Heart left ventricle (tissue), 16 donors: ENCODE data around the gene LIPM. TPM values are rescaled to one million over a fixed set of nuclear protein-coding genes. Genes with fewer than 3 reads are reported as not detected.

Experiments
- ATAC-seq, 4 donors: fragments of 200-7000 bp; cut with Tn5 transposase; one replicate each; pipeline ENCODE4 v1.9.1; 2020 to 2022; ENCODE audit warnings: moderate library complexity in 4 of 4, mild to moderate bottlenecking in 3 of 4, moderate number of reproducible peaks in 1 of 4
- DNase-seq, 5 donors: peaks; one replicate each; pipeline ENCODE4 v3.0.0-alpha.2; 2020
- H3K27ac ChIP-seq, 12 donors: fragments of 200-600 bp; sonication (generic) in 4 of 12; one replicate each; pipeline versions ENCODE4 v1.5.0 to v1.8.0; 2016 to 2022; ENCODE audit warnings: mild to moderate bottlenecking in 2 of 12
- H3K27me3 ChIP-seq, 9 donors: fragments of 200-600 bp; sonication (generic) in 2 of 9; one replicate each; pipeline versions ENCODE4 v1.5.1 to v1.8.0; 2016 to 2022; ENCODE audit warnings: mild to moderate bottlenecking in 3 of 9
- H3K36me3 ChIP-seq, 9 donors: fragments of 200-600 bp; sonication (generic) in 2 of 9; one replicate each; pipeline versions ENCODE4 v1.5.0 to v1.8.0; 2018 to 2022; ENCODE audit warnings: mild to moderate bottlenecking in 2 of 9
- H3K4me1 ChIP-seq, 12 donors: fragments of 200-600 bp; sonication (generic) in 4 of 12; one replicate each; pipeline versions ENCODE4 v1.5.0 to v1.8.0; 2016 to 2022; ENCODE audit warnings: mild to moderate bottlenecking in 3 of 12
- H3K4me3 ChIP-seq, 12 donors: fragments of 200-600 bp; sonication (generic) in 4 of 12; one replicate each; pipeline versions ENCODE4 v1.5.0 to v1.8.0; 2017 to 2022; ENCODE audit warnings: mild to moderate bottlenecking in 9 of 12, moderate library complexity in 4 of 12
- H3K9me3 ChIP-seq, 12 donors: fragments of 200-600 bp; sonication (generic) in 4 of 12; one replicate each; pipeline versions ENCODE4 v1.5.0 to v1.8.0; 2016 to 2022; ENCODE audit warnings: mild to moderate bottlenecking in 1 of 12
- POLR2A ChIP-seq, 2 donors: fragments of 450-650 bp; IDR thresholded peaks; one replicate each; pipeline ENCODE4 v1.6.1; 2017; ENCODE audit warnings: antibody characterized with exemption in 2 of 2, mild to moderate bottlenecking in 2 of 2, moderate library complexity in 2 of 2
- WGBS, 4 donors: extraction: QIAGEN DNeasy Blood & Tissue Kit in 2 of 4; methylation state at CpG; one replicate each; pipeline versions ENCODE4 v1.1.5 to v1.1.7; 2013 to 2018; 5-methylcytosine and 5-hydroxymethylcytosine counted together
- intact Hi-C, 10 donors: fragments of 100-400 bp; cut with DNase I; formaldehyde crosslinking; loops; one replicate each; pipeline versions ENCODE4 v1.11.1 to v1.14.2; 2022
- polyA plus RNA-seq, 2 donors: library from polyadenylated mRNA; stranded (reverse); fragments of 200-250 nt; gene quantifications; one replicate each; pipeline ENCODE4 v1.2.3, GENCODE V29; 2013
- total RNA-seq, 9 donors: library from RNA; depleted of rRNA in 2 of 9; stranded (reverse); fragments of >200 nt in 2 of 9; fragmentation: NEBNext Ultra II Directional in 3 of 9; extraction: Animal tissue kit (Norgen Biotek cat#: 25700) in 3 of 9; gene quantifications; one replicate each; pipeline versions ENCODE4 v1.1.0 to v1.2.4, GENCODE V29; 2016 to 2023
- TF ChIP-seq, protein P1 (sequence below), 12 donors: fragments of 200-600 bp; sonication (generic) in 4 of 12; IDR thresholded peaks; one replicate each; pipeline versions ENCODE4 v1.5.0 to v1.8.0; 2018 to 2022; ENCODE audit warnings: antibody characterized with exemption in 12 of 12, mild to moderate bottlenecking in 5 of 12
- donor health status: ischemic (EF 13 %, LVEDD 7.1; RV severe dilation, severe dysfunction).
- donor health status: healthy with polysubstance abuse.
- donor health status: DM: no; HTN: yes; CAD: no.
- donor health status: DM: no; HTN: no; CAD: no.
- donor health status: ischemic (EF 25% LVEDD 6.9; RV normal size, moderate dysfunction).
- donor health status: ischemic (EF 25% LVEDD 5.7; RV mildly dilated, moderate dysfunction).
- donor health status: healthy.
- donor health status: DM: yes; HTN: yes; CAD: no.
- donor health status: ischemic (EF 35%, LVEDD 5.7; RV mildly dilated, moderate dysfunction).
- donor health status: nonischemic (EF 11% LVEDD 7.7; RV severe dilation, severe dysfunction).
- donor health status: DM: yes; HTN: yes; CAD: no.
- donor health status: PGD.
- donor health status: ischemic (EF 29% LVEDD 5.4; RV normal size, mild dysfunction).
- donor health status: nonischemic (EF 23%, LVEDD 6.1; RV moderate dilation, normal function).

The LIPM gene
- total and polyA plus RNA-seq, 11 donors, result not detected

DNA sequence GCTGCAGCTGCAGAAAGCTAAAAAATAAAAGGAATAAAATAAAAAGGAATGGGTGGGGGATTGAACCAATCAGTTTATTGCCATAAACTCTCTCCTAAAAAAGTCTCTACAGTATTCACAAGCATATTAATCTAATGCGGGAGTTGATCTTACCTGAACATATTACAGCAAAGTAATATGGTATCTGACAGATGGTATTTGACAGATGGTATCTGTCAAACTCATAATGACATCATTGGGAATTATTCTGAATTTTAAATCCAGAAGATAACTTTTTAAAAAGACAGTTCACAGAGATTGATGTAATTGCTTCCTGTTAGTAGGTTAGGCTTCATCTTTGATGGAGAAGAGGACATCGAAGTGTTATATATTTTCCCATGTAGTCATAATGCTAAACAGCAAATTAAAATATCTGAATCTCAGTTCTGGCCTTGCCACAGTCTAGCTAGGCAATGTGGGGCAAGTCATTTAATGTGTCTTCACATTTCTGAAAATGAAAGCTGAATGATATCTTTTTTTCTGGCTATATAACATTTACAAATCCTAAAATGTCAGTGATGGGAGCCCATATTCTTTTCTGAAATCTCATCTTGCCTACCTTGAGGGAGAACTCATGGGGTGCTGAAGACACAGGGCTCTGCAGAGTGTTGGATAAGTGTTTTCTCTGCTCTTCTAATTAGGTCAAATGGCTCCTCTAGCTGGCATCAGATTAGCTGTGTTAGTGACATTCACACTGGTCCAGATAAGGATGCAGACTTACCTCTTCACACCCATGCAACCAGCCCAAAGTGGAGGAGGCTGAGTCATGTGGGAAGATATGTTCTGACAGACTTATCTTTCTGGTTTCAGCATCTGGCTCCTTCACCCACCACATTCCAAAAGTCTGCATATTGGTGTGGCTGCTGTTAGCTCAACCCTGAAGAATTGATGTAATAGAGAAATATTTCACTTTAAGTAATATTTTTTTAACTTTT is 2.1 kb upstream of the LIPM start:
- intact Hi-C loops, result loop anchor here in 1 of 10 donors (10.0 kb wide), 1 partner anchor 106 kb away; no protein-coding TSS in a partner anchor
- no peak overlapping the region for H3K27ac ChIP-seq
- H3K36me3 ChIP-seq, result no peaks in the 10 kb centered on the region
- ATAC-seq (no peak), DNase-seq (no peak)
- 76 to 82% (median 79%) methylated on average over 2 of the region's 2 CpGs for WGBS, 4 donors
- H3K27me3 ChIP-seq, result peaks cover 0 to 4% (median 0%) of the 10 kb centered on the region in 9 donors
- H3K4me1 ChIP-seq, result no peaks in the 10 kb centered on the region
- H3K4me3 ChIP-seq, result no peak overlapping the region
- H3K9me3 ChIP-seq, result no peaks in the 10 kb centered on the region
- TF ChIP-seq, protein P1, sequence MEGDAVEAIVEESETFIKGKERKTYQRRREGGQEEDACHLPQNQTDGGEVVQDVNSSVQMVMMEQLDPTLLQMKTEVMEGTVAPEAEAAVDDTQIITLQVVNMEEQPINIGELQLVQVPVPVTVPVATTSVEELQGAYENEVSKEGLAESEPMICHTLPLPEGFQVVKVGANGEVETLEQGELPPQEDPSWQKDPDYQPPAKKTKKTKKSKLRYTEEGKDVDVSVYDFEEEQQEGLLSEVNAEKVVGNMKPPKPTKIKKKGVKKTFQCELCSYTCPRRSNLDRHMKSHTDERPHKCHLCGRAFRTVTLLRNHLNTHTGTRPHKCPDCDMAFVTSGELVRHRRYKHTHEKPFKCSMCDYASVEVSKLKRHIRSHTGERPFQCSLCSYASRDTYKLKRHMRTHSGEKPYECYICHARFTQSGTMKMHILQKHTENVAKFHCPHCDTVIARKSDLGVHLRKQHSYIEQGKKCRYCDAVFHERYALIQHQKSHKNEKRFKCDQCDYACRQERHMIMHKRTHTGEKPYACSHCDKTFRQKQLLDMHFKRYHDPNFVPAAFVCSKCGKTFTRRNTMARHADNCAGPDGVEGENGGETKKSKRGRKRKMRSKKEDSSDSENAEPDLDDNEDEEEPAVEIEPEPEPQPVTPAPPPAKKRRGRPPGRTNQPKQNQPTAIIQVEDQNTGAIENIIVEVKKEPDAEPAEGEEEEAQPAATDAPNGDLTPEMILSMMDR (IDR thresholded peaks at IDR 0.05), result no peak
- TF ChIP-seq POLR2A (IDR thresholded peaks at IDR 0.05), result no peak

DNA sequence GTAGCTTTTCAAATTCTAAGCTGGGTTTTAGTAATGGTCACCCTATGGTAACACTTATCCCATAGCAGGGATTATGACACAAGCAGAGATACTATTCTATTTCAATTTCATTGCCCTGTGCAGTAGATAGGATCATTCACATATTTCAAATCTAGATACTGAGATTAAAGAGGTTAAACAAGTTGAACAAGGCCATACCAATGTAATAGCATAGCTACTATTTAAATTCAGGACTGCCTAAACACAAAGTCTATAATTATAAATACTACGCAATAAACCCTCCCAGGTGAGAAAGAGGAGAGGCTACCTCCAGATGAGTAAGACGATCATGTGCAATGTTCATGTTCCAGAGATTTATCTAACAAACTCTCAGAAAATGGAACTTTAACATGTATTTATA is 1.1 kb downstream of the LIPM start:
- no peak for TF ChIP-seq POLR2A (IDR thresholded peaks at IDR 0.05)
- TF ChIP-seq, protein P1 (IDR thresholded peaks at IDR 0.05), result no peak
- ATAC-seq (no peak), DNase-seq (no peak)
- Histone ChIP-seq H3K4me1 (no peaks in the 10 kb centered on the region), H3K4me3 (no peak overlapping the region), H3K9me3 (no peaks in the 10 kb centered on the region), H3K27ac (no peak overlapping the region), H3K36me3 (no peaks in the 10 kb centered on the region), H3K27me3 (peaks cover 0 to 4% (median 0%) of the 10 kb centered on the region in 9 donors)
- intact Hi-C loops, result loop anchor here in 1 of 10 donors (10.0 kb wide), 1 partner anchor 109 kb away; no protein-coding TSS in a partner anchor
- 95 to 99% (median 97%) methylated on average over 2 of the region's 2 CpGs for WGBS, 4 donors

DNA sequence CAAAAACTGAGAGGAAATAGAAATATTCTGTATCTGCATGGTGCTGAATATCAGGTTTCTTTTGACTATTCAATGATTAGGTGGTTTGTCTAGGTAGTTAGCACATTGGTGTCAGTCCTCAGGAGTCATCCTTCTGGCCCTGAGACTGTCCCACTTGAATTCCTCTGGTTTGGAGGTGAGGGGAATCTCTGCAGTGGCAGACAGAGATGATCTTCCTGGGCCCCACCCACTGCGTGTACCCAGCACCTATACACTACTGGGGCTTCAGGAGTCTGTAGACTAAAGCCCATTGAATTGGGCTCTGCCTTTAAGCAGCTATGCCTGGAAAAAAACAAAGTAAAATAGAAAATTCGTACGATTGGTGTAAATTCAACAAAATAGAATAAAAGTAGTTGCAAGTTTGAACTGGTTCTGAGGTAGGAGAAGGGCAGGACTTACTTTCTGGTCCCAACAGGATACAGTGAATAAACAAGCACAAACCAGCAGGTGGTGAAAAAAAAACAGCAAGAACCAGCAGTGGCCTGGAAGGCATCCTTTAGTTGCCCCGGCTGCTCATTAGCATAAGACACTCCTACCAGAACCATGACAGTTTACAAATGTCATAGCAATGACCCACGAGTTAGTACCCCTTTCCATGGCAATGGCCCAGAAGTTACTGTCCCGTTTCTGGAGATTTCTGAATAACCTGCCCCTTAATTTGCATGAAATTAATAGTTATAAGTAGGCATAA is 1.7 kb downstream of the LIPM start:
- no peak for TF ChIP-seq POLR2A (IDR thresholded peaks at IDR 0.05)
- TF ChIP-seq, protein P1 (IDR thresholded peaks at IDR 0.05), result no peak
- Histone ChIP-seq H3K4me3 (no peak overlapping the region), H3K27ac (no peak overlapping the region), H3K4me1 (no peaks in the 10 kb centered on the region), H3K36me3 (no peaks in the 10 kb centered on the region), H3K27me3 (peaks cover 0 to 4% (median 0%) of the 10 kb centered on the region in 9 donors), H3K9me3 (no peaks in the 10 kb centered on the region)
- ATAC-seq (no peak), DNase-seq (no peak)
- 52 to 57% (median 55%) methylated on average over 6 of the region's 6 CpGs for WGBS, 4 donors
- intact Hi-C loops, result loop anchor here in 1 of 10 donors (10.0 kb wide), 1 partner anchor 109 kb away; no protein-coding TSS in a partner anchor

DNA sequence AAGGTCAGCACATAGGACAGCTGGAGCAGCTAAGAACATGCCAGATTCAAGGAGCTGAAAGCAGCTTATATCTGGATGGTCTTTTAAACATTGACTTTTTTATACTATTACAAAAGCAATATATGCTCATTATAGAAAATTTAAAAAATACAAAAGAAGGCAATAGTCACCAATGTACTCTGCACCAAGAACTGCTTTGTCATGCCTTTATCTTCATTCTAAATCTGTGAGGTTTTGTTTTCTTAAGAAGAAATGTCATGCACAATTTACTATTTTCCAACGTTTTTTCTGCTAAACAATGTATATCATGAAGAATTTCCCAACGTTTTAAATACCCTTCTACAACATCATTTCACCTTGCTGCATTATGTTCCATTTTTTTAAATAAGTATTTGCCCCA is 2.8 kb downstream of the LIPM start:
- TF ChIP-seq POLR2A (IDR thresholded peaks at IDR 0.05), result no peak
- TF ChIP-seq, protein P1 (IDR thresholded peaks at IDR 0.05), result no peak
- ATAC-seq (no peak), DNase-seq (no peak)
- Histone ChIP-seq H3K36me3 (no peaks in the 10 kb centered on the region), H3K4me3 (no peak overlapping the region), H3K4me1 (no peaks in the 10 kb centered on the region), H3K9me3 (no peaks in the 10 kb centered on the region), H3K27ac (no peak overlapping the region), H3K27me3 (peaks cover 0 to 4% (median 0%) of the 10 kb centered on the region in 9 donors)
- intact Hi-C loops, result loop anchor here in 2 of 10 donors (5.0 to 10.0 kb wide), 3 partner anchors 111 to 238 kb away; no protein-coding TSS in a partner anchor
- 46 to 57% (median 51%) methylated on average over 2 of the region's 2 CpGs for WGBS, 4 donors
